Right atrium auricular region (tissue), 2 donors: ENCODE data around the gene ZNF692. TPM values are rescaled to one million over a fixed set of nuclear protein-coding genes. Genes with fewer than 3 reads are reported as not detected.
A peak's percentile ranks its signal among the peaks of the same experiment; 100 is the strongest.

Source experiments
- DNase-seq: peaks from one replicate; pipeline ENCODE4 v3.0.0-alpha.2; 2019; ENCODE audit warnings: low spot score
- H3K27ac ChIP-seq, 2 donors: fragments of 200-600 bp; sonication (generic); 1 replicate in 1 of 2; 2 replicates in 1 of 2; pipeline ENCODE4 v1.5.1; 2016 to 2019
- H3K27me3 ChIP-seq, 2 donors: fragments of 200-600 bp; sonication (generic); one replicate each; pipeline versions ENCODE4 v1.5.1 to v1.6.0; 2017 to 2019
- H3K36me3 ChIP-seq: fragments of 200-600 bp; sonication (generic); one replicate; pipeline ENCODE4 v1.5.1; 2016
- H3K4me1 ChIP-seq, 2 donors: fragments of 200-600 bp; sonication (generic); one replicate each; pipeline versions ENCODE4 v1.5.1 to v1.6.0; 2017 to 2019
- H3K4me3 ChIP-seq, 2 donors: fragments of 200-600 bp; sonication (generic); 1 replicate in 1 of 2; 2 replicates in 1 of 2; pipeline ENCODE4 v1.5.1; 2017 to 2019; ENCODE audit warnings: mild to moderate bottlenecking in 1 of 2, moderate library complexity in 1 of 2
- H3K9me3 ChIP-seq, 2 donors: fragments of 200-600 bp; sonication (generic); one replicate each; pipeline ENCODE4 v1.5.1; 2019
- CTCF ChIP-seq, 2 donors: fragments of 200-600 bp; sonication (generic); IDR thresholded peaks; one replicate each; pipeline ENCODE4 v1.5.1; 2019; ENCODE audit warnings: antibody characterized with exemption in 2 of 2
- total RNA-seq, 2 donors: library from RNA; depleted of rRNA; stranded (reverse); fragments of >200 nt; gene quantifications; one replicate each; pipeline ENCODE4 v1.1.0, GENCODE V29; 2016

The ZNF692 gene
- total RNA-seq, 2 donors from 2014 or later: 9.7 to 11.8 TPM

DNA sequence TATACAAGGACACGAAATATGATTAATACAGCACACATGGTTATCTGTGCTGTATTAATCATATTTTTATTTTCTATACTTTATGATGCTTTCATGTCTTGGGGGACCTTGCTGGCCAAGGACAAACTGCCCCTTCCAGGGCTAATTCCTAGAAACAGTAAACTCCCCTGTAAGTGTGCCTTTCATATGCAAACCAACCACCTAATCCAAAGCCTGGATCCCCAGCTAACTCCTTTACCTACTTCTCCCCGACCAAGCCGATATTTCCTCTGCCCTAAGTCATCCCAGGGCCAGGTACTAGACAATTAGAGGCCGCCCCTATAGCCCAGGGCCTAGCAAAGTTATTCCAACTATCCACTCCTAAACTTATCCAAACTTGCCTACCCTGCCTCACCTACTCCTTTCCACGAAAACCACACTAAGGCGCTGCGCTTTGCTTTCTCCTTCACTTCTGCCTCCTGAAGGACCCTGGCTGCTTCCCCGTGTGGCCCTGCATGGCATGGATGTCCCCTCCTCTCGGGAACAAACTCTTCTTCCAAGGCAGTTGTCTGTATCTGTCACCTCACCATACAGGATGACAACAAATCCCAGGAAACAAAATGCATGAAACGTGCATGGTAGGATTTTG is 43.4 kb downstream of the ZNF692 start:
- H3K36me3 ChIP-seq: peaks cover 64% of the 10 kb centered on the region
- H3K27me3 ChIP-seq: no peaks in the 10 kb centered on the region
- no peak overlapping the region for H3K4me3 ChIP-seq
- no peaks in the 10 kb centered on the region for H3K9me3 ChIP-seq
- peak; percentile 21 for DNase-seq
- no peak for TF ChIP-seq CTCF (IDR thresholded peaks at IDR 0.05)
- H3K27ac ChIP-seq: no peak overlapping the region
- peaks cover 5 to 27% of the 10 kb centered on the region in 2 donors for H3K4me1 ChIP-seq

DNA sequence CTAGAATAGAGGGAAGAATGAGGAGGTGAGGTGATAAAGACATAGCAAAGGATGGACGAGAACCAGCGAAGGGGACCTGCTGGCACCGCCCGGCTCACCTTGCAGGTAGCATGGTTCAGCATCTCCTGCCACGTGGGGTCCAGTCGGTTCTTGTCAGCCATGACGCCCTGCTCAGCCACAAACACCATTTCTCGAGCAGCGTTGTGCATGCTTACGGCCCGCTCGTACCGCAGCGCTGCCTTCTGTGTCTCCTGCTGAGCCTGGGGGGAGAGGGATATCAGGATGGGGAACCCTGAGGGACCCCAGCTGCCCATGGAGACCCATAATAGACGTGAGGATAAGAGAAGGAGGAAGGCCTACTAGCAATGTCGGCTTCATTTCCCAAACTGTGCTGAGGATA is 44.5 kb downstream of the ZNF692 start:
- TF ChIP-seq CTCF (IDR thresholded peaks at IDR 0.05): no peak
- no peaks in the 10 kb centered on the region for H3K9me3 ChIP-seq
- H3K27me3 ChIP-seq: no peaks in the 10 kb centered on the region
- no peak overlapping the region for H3K4me3 ChIP-seq
- peaks cover 5 to 27% of the 10 kb centered on the region in 2 donors for H3K4me1 ChIP-seq
- peaks cover 64% of the 10 kb centered on the region for H3K36me3 ChIP-seq
- peak; percentile 46 for DNase-seq
- H3K27ac ChIP-seq: no peak overlapping the region

- Histone ChIP-seq H3K27ac (no peak overlapping the region), H3K36me3 (peaks cover 64% of the 10 kb centered on the region), H3K4me1 (peaks cover 2 to 19% of the 10 kb centered on the region in 2 donors), H3K4me3 (no peak overlapping the region), H3K9me3 (no peaks in the 10 kb centered on the region), H3K27me3 (no peaks in the 10 kb centered on the region)
- DNase-seq: peak; percentile 32
- no peak for TF ChIP-seq CTCF (IDR thresholded peaks at IDR 0.05)
These were observed 45.3 kb downstream of the ZNF692 start for GRCh38 chr1:248813546-248813945.

GRCh38 chr1:248812736-248813425 is 46.0 kb downstream of the ZNF692 start:
- H3K27me3 ChIP-seq: no peaks in the 10 kb centered on the region
- TF ChIP-seq CTCF (IDR thresholded peaks at IDR 0.05): no peak
- no peaks in the 10 kb centered on the region for H3K9me3 ChIP-seq
- H3K36me3 ChIP-seq: peaks cover 59% of the 10 kb centered on the region
- DNase-seq: peak; percentile 30
- peaks cover 0 to 17% of the 10 kb centered on the region in 2 donors for H3K4me1 ChIP-seq
- H3K27ac ChIP-seq: no peak overlapping the region
- H3K4me3 ChIP-seq: no peak overlapping the region

DNA sequence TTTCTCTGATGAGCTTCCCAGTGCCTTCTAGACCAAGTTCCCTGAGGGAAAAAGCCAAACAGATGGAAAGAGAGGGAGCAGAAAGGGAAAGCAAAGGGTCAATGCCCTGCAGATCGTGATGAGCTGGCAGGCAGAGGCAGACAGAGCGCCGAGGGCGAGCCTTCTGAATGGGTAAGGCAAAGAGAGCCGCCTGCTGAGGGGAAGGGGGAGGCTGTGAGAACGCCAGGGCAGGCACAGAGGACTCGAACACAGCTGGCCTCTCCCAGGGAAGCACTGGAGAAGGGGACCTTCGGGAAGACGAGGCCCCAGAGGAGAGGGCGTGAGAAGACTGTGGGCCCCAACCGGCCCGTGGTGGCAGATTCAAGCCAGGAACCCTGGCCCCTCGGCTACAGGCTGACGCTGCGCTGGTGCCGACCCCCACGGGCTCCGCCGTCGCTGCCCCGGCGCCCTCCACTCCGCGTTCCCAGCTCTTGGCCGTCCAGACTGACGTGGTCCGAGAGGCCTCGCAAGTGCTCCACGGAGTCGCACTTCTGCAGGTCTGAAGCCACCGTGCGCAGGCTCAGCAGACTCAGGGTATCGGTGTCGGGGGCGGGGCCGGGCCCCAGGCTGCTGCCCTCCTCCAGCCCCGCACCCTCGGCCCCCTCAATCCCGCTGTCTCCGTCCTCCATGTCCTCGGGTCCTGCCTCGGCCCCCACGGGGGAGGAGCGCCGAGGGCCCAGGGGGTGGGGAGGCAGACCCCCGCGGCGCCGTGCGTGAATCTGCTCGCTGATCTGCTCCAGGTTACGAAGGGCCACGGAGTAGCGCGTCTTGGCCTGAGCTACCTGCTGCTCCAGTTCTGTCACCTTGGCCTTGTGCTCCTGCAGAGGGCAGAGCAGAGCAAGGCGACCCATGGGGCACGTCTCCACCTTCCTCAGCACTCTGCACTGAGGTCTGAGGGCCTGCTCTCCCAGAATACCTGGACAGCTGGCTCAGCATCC is 47.1 kb downstream of the ZNF692 start:
- H3K9me3 ChIP-seq: no peaks in the 10 kb centered on the region
- TF ChIP-seq CTCF (IDR thresholded peaks at IDR 0.05): no peak
- H3K4me3 ChIP-seq: no peak overlapping the region
- H3K27ac ChIP-seq: no peak overlapping the region
- peaks cover 59% of the 10 kb centered on the region for H3K36me3 ChIP-seq
- peaks cover 0 to 17% of the 10 kb centered on the region in 2 donors for H3K4me1 ChIP-seq
- peak; percentile 49 for DNase-seq
- no peaks in the 10 kb centered on the region for H3K27me3 ChIP-seq
